ENCODE data around the gene IQSEC1.

The IQSEC1 gene

GRCh38 chr3:12970684-12971083, 102.5 kb downstream of the IQSEC1 start:
- DNase-seq (ENCODE audit: low spot score) = no peak
- TF ChIP-seq, protein P1, sequence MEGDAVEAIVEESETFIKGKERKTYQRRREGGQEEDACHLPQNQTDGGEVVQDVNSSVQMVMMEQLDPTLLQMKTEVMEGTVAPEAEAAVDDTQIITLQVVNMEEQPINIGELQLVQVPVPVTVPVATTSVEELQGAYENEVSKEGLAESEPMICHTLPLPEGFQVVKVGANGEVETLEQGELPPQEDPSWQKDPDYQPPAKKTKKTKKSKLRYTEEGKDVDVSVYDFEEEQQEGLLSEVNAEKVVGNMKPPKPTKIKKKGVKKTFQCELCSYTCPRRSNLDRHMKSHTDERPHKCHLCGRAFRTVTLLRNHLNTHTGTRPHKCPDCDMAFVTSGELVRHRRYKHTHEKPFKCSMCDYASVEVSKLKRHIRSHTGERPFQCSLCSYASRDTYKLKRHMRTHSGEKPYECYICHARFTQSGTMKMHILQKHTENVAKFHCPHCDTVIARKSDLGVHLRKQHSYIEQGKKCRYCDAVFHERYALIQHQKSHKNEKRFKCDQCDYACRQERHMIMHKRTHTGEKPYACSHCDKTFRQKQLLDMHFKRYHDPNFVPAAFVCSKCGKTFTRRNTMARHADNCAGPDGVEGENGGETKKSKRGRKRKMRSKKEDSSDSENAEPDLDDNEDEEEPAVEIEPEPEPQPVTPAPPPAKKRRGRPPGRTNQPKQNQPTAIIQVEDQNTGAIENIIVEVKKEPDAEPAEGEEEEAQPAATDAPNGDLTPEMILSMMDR (IDR thresholded peaks at IDR 0.05) = no peak
- Histone ChIP-seq H3K4me3 (no peak overlapping the region), H3K27ac (no peak overlapping the region)

DNA sequence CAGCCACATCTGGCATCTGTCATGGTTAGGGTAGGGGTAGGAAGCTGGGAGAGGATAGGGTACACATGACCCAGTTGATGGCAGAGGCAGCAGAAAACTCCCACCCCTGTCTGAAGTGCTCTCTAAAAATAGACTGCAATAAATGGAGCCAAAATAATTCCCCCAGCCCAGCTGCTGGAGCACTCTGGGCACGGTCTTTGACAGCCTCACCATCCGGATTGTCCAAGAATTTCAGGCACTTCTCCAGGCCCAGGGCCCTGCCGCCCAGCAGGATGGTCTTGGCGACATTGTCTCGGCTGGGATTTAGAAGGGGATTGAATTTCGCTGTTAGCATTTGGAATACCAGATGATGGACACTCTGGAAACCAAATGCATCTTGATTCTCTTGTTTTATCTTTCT, 103.7 kb downstream of the IQSEC1 start:
- TF ChIP-seq, protein P1 (IDR thresholded peaks at IDR 0.05) = no peak
- Histone ChIP-seq H3K27ac (peak overlapping the region in 1 of 2 donors; percentile 96), H3K4me3 (no peak overlapping the region)
- no peak for DNase-seq (ENCODE audit: low spot score)

DNA sequence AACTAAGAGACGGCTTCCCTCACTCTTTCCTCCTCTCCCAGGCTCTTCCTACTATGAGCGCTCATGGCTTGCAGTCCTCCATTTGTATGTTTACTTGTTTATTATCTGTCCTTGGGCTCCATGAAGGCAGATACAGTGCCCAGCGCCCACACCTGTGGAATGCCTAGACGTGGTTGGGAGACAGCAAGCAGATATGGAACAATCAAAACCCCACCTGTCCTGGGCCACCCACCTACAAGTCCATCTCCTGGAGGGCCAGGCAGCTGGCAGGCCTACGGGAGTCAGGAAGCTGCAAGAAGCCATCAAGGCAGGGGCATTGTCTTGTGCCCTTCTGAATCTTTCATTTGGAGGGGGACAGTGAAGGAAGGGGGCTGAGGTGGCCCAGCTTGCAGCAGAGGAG, 104.7 kb downstream of the IQSEC1 start:
- no peak overlapping the region for H3K4me3 ChIP-seq

GRCh38 chr3:12967606-12968351, 105.5 kb downstream of the IQSEC1 start:
- H3K4me3 ChIP-seq = peak overlapping the region; percentile 98
- TF ChIP-seq, protein P1 (IDR thresholded peaks at IDR 0.05) = no peak
- peak; percentile 95 for DNase-seq (ENCODE audit: low spot score)
- H3K27ac ChIP-seq = peak overlapping the region; percentile 75 to 96

More for the DNA sequence above, 104.7 kb downstream of the IQSEC1 start:
- DNase-seq (ENCODE audit: low spot score) = no peak
- TF ChIP-seq, protein P1 (IDR thresholded peaks at IDR 0.05) = no peak
- H3K27ac ChIP-seq = peak overlapping the region in 1 of 2 donors; percentile 96

DNA sequence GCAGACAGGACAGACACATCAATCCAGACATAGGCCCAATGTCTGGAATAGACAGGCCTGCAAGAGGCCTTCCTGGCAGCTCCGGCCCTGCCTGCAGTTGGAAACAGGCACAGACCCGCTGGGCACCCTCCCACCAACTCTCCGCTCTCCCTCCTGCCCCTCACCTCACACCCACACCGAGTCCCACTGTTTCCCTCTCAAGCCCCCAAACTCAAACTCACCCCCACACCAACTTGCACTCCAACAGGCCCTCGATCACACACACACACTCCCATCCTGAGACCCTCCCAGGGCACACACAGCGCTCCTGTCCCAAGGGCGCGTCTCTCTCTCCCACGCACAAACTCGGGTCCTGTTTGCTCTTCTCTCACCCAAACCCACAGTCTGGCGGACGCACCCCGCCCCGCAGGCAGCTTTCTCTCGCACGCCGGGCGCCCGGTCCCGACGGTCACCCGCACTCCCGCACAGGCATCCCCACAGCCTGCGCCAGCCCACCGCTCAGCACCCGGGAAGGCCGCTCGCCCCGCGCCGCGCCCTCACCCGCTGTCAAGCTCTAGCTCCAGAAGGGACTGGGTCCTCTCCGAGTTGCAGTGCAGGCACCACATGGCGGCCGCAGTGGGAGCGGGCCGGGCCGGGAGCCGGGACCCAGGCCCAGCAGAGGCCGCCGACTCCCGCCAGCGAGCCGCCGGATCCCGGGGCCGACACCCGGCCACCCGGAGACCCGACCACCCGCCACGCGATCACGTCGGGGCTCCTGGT, 106.2 kb downstream of the IQSEC1 start:
- TF ChIP-seq, protein P1 (IDR thresholded peaks at IDR 0.05) = no peak
- DNase-seq (ENCODE audit: low spot score) = no peak

DNA sequence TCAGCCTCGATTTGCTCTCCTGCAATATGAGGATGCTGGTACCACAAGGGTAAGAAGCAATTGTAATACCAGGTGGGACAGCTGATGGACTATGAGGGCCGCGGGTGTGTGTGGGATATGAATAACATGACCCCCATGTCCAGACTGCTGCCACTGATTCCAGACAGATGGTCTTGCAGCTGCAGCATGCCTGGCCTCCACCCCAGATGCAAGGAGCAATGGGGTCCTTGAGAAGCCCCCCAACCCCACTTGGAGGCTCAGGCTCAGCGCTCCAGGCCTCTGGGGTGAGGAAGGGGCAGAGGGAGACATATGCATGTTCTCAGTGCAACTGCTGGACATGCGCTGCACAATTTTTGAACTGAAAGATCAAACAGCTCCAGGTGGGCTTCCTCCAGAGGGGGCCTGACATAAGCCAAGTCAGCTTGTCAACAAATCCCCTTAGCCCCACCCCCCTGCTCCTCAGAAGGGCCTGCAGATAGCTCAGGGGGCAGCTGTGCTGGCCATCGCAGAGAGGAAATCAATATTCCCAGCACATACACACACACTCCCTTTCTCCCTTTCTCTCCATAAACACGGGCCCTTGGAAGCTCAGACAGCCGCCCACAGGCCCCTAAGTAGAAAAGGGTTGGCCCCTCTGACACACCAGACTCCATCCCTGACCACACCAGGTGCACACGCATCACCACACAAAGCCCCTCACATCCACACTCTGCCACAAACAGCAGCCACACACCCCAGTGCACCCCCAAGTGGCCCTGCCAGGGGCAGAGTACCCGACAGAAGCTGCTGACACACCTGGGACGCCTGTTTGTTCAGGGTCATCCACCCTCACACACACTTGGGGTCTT, 107.0 kb downstream of the IQSEC1 start:
- Histone ChIP-seq H3K4me3 (peak overlapping the region; percentile 98), H3K27ac (peak overlapping the region; percentile 75 to 96)
- no peak for DNase-seq (ENCODE audit: low spot score)

More for the DNA sequence above, 106.2 kb downstream of the IQSEC1 start:
- Histone ChIP-seq H3K4me3 (peak overlapping the region; percentile 98), H3K27ac (peak overlapping the region; percentile 75 to 96)

More for the DNA sequence above, 107.0 kb downstream of the IQSEC1 start:
- TF ChIP-seq, protein P1 (IDR thresholded peaks at IDR 0.05) = no peak

Data from coronary artery (tissue), 2 donors.